HFFc6 (cell line): ENCODE data around the gene COQ8A. TPM values are rescaled to one million over a fixed set of nuclear protein-coding genes. Genes with fewer than 3 reads are reported as not detected.

Source experiments
- DNase-seq: peaks from one replicate; pipeline ENCODE4 v3.0.0-alpha.2; 2018
- H3K27ac Mint-ChIP-seq: 2 replicates; pipeline ENCODE4 v1.8.0; 2020; ENCODE audit warnings: mild to moderate bottlenecking, mixed read lengths
- H3K27me3 Mint-ChIP-seq: 2 replicates; pipeline ENCODE4 v1.8.0; 2021; ENCODE audit warnings: mild to moderate bottlenecking, moderate library complexity, mixed read lengths; ENCODE audit not compliant: insufficient read depth
- H3K36me3 Mint-ChIP-seq: 2 replicates; pipeline ENCODE4 v1.8.0; 2021; ENCODE audit warnings: low read depth, mixed read lengths
- H3K4me1 Mint-ChIP-seq: 2 replicates; pipeline ENCODE4 v1.8.0; 2020; ENCODE audit warnings: low read depth, mixed read lengths
- H3K4me3 Mint-ChIP-seq: 2 replicates; pipeline ENCODE4 v1.8.0; 2020; ENCODE audit warnings: mild to moderate bottlenecking, moderate library complexity, mixed read lengths
- H3K9me3 Mint-ChIP-seq: 2 replicates; pipeline ENCODE4 v1.8.0; 2020; ENCODE audit warnings: mild to moderate bottlenecking, mixed read lengths
- CTCF ChIP-seq: fragments of 200-600 bp; sonication (generic); IDR thresholded peaks from 2 replicates; pipeline ENCODE4 v1.5.0; 2021; ENCODE audit warnings: antibody characterized with exemption, mild to moderate bottlenecking
- total RNA-seq, 6 experiments: library from RNA; stranded (reverse); fragmentation: NEBNext Ultra II Directional; extraction: Animal tissue kit (Norgen Biotek cat#: 25700); gene quantifications; 2 replicates in 1 of 6; 3 replicates in 5 of 6; pipeline ENCODE4 v1.2.3, GENCODE V29; 2021

Gene COQ8A
- total RNA-seq, 6 experiments from 2014 or later: 4.1 to 8.1 (median 4.9) TPM

- Mint-ChIP-seq H3K9me3 (no peaks in the 10 kb centered on the region), H3K4me1 (peaks cover 9% of the 10 kb centered on the region), H3K27ac (no peak overlapping the region), H3K27me3 (peaks cover 1% of the 10 kb centered on the region; the same call in 1 of the 2 replicates), H3K36me3 (no peaks in the 10 kb centered on the region; the same call in 1 of the 2 replicates), H3K4me3 (no peak overlapping the region)
- no peak for TF ChIP-seq CTCF
- DNase-seq: no peak
These were observed 46.2 kb upstream of the COQ8A start for GRCh38 chr1:226893936-226894335.

- no peak for TF ChIP-seq CTCF
- Mint-ChIP-seq H3K4me1 (peaks cover 9% of the 10 kb centered on the region), H3K36me3 (no peaks in the 10 kb centered on the region; the same call in 1 of the 2 replicates), H3K4me3 (no peak overlapping the region), H3K27me3 (peaks cover 1% of the 10 kb centered on the region; the same call in 1 of the 2 replicates), H3K27ac (no peak overlapping the region), H3K9me3 (no peaks in the 10 kb centered on the region)
- DNase-seq: no peak
These were observed 45.3 kb upstream of the COQ8A start for GRCh38 chr1:226894826-226895225.

- Mint-ChIP-seq H3K4me3 (no peak overlapping the region), H3K27me3 (peaks cover 2% of the 10 kb centered on the region; the same call in 1 of the 2 replicates), H3K36me3 (no peaks in the 10 kb centered on the region; the same call in 1 of the 2 replicates), H3K4me1 (peaks cover 9% of the 10 kb centered on the region), H3K27ac (no peak overlapping the region), H3K9me3 (no peaks in the 10 kb centered on the region)
- no peak for TF ChIP-seq CTCF
- no peak for DNase-seq
These were observed 44.5 kb upstream of the COQ8A start for GRCh38 chr1:226895644-226896043.

- DNase-seq: no peak
- TF ChIP-seq CTCF: no peak
- Mint-ChIP-seq H3K36me3 (no peaks in the 10 kb centered on the region; the same call in 1 of the 2 replicates), H3K27me3 (peaks cover 2% of the 10 kb centered on the region; the same call in 1 of the 2 replicates), H3K4me1 (peaks cover 2% of the 10 kb centered on the region), H3K27ac (no peak overlapping the region), H3K9me3 (no peaks in the 10 kb centered on the region), H3K4me3 (no peak overlapping the region)
These were observed 41.8 kb upstream of the COQ8A start for GRCh38 chr1:226898246-226898645.

- DNase-seq: no peak
- H3K9me3 Mint-ChIP-seq: no peaks in the 10 kb centered on the region
- peaks cover 13% of the 10 kb centered on the region for H3K4me1 Mint-ChIP-seq
- H3K4me3 Mint-ChIP-seq: no peak overlapping the region
- no peaks in the 10 kb centered on the region for H3K36me3 Mint-ChIP-seq
- no peak overlapping the region for H3K27ac Mint-ChIP-seq
- no peak for TF ChIP-seq CTCF
- H3K27me3 Mint-ChIP-seq: peaks cover 2% of the 10 kb centered on the region
These were observed 38.7 kb upstream of the COQ8A start for GRCh38 chr1:226901421-226901820.

GRCh38 chr1:226902601-226903000 is 37.5 kb upstream of the COQ8A start:
- Mint-ChIP-seq H3K36me3 (no peaks in the 10 kb centered on the region), H3K27me3 (peaks cover 1% of the 10 kb centered on the region), H3K4me3 (no peak overlapping the region), H3K9me3 (no peaks in the 10 kb centered on the region), H3K4me1 (peaks cover 13% of the 10 kb centered on the region), H3K27ac (no peak overlapping the region)
- no peak for TF ChIP-seq CTCF
- no peak for DNase-seq
